Measurements from ENCODE around the gene DRC3.

Gene DRC3

GRCh38 chr17:17958982-17959381 is 13.7 kb upstream of the DRC3 start:
- no peak overlapping the region for H3K4me3 ChIP-seq (ENCODE audit: low read length)
- no peak for DNase-seq (ENCODE audit: low read depth)
- TF ChIP-seq CTCF (conservative IDR thresholded peaks at IDR 0.05; ENCODE audit: low read depth, low read length), result no peak

DNA sequence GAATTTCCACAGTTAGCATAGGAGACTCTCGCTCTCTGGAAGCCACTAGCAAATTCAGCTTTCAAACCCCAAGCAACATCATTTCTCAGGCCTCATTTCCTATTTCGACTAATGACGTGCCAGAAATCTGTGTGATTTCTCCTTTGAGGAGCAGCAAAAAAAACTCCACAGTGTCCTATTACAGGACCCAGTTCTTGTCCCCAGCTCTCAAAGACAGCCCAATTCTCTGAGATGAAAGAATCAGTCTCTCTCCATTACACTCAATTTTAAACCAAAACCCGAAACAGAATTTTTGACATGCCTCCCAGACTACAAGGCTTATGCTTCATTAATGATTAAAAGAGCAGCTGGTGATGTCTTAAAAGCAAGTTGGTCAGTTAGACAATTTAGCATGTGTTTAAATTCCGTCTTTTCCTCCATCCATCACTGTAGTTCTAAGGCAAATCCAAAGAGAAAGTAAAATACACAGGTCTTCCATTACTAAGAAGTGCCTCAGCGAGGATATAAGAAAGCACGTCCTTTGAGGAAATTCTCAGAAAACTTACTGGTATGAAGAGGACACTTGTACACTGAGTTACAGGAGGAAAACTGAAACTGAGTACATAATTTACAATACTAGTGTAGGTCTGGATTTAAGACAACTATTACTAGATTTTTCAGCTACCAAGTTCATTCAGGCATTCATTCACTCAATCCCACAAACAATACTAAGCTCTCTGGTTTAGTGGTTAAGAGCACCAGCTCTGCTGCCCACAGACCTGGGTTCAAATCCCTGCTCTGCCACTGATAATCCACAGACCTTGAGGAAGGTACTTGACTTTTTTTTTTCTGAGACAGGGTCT is 12.9 kb upstream of the DRC3 start:
- no peak for TF ChIP-seq CTCF (conservative IDR thresholded peaks at IDR 0.05; ENCODE audit: low read depth, low read length)
- no peak for DNase-seq (ENCODE audit: low read depth)
- H3K4me3 ChIP-seq (ENCODE audit: low read length), result no peak overlapping the region

DNA sequence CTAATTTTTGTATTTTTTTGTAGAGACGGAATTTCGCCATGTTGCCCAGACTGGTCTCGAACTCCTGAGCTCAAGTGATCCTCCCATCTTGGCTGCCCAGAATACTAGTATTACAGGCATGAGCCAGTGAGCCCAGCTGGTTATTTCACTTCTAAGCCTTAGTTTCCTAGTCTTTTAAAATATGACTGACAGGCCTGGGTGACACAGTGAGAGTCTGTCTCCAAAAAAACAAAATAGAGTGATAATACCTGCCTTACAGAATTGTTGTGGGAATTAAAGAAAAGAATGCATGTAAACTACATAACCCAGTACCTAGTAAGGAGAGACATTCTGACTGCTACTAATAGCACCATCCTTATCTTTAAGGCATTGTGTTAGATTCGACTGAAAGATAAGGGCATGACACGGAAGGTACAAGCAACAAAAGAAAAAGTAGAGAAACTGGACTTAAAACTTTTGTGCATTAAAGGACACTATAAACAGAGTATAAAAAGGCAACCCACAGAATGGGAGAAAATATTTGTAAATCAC is 12.1 kb upstream of the DRC3 start:
- TF ChIP-seq CTCF (conservative IDR thresholded peaks at IDR 0.05; ENCODE audit: low read depth, low read length), result no peak
- DNase-seq (ENCODE audit: low read depth), result no peak
- no peak overlapping the region for H3K4me3 ChIP-seq (ENCODE audit: low read length)

DNA sequence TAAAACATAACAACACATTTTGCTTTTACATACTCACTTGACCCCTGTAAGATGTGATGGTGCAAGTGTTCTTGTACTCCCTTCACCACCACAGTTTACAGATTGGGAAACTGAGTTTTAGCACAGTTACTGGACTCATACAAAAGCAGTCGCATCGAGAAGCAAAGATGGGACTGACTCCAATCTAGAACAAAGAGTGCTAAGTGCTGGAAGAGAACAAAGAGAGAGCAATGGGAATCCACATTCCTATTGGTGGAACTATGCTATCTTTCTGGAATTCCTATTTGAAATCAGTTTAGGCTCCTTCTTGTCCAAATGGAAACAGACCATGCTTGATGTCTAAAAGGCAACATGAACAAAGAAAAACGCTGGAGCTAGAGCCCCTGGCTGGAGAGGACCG is 9.6 kb upstream of the DRC3 start:
- DNase-seq (ENCODE audit: low read depth), result no peak
- TF ChIP-seq CTCF (conservative IDR thresholded peaks at IDR 0.05; ENCODE audit: low read depth, low read length), result no peak

DNA sequence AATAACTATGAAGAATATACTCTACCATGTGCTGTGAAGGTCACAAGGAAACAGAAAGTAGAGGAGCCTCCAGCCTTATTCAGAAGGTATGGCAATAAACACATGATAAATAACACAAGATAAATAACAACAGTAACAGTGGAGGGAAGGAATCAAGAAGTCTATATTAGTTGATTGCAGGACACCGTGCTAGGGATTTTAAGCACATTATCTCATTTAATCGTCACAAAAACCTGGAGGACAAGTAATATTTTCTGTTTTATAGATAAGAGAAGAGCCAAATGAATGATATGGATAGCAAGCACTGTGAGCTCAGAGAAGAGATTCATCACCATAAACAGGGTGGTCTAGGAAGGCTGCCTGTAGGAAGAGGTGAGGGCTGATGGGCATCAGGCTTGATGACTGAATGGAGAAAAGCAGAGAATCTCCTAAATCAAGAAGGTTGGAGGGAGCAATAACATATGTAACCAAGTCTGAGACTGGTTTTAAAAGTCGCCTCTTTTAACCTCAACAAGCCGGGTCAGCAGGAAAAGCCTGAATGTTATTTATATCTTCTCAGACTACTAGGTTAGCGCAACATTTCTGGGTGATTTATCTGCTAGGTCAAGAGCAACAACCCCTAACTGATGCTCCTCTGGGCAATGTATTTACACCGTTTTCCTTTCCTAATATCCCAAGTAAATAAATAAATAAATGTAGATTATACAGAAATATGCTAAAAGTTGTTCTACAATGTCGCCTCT is 8.8 kb upstream of the DRC3 start:
- no peak for TF ChIP-seq CTCF (conservative IDR thresholded peaks at IDR 0.05; ENCODE audit: low read depth, low read length)
- DNase-seq (ENCODE audit: low read depth), result no peak
- no peak overlapping the region for H3K4me3 ChIP-seq (ENCODE audit: low read length)

More for the DNA sequence above, 9.6 kb upstream of the DRC3 start:
- H3K4me3 ChIP-seq (ENCODE audit: low read length), result no peak overlapping the region

- no peak for DNase-seq (ENCODE audit: low read depth)
- no peak overlapping the region for H3K4me3 ChIP-seq (ENCODE audit: low read length)
- no peak for TF ChIP-seq CTCF (conservative IDR thresholded peaks at IDR 0.05; ENCODE audit: low read depth, low read length)
These were observed 8.0 kb upstream of the DRC3 start for GRCh38 chr17:17964710-17965109.
